Measurements from ENCODE around the gene GBX1.

DNA sequence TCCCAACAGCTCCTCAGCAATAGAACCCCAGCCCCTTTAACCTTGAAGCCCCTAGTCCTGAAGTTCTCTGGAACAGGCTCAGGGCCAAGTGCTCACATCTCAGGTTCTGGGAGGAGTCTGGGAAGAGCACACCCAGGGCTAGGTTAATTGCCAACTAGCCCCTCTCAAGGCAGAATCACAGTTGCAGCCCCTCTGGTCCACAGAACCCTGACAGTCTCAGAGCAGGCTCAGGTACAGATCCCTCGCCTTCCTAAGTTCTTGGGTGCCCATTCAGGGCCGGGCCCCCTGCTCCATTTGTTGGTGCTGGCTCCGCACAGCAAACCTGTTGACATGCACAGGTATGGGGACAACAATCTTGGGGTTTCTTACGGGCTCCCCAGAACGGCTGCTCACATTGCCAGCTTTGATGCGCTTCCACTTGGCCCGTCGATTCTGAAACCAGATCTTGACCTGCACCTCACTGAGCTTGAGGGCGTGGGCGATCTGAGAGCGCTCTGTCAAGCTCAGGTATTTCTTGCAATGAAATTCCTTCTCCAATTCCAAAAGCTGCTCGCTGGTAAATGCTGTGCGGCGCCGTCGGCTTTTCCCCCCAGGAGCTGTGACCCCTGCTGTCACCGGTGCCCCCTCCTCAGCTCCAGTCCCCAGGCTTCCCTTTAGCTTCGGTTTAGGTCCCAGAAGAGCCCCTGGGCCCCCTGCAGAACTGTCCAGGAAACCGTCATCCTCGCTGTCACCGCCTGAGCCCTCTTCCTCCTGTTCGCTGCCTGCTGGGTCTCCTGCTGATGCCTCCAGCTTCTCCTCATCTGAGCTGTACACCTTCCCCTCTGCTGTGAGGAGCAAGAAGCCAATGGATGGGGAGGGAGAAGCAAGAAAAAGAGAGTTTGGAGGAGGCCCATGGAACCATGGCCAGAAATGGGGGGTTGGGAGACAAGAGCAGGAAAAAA lies 18.9 kb downstream of the GBX1 start:
- TF ChIP-seq POLR2A (IDR thresholded peaks at IDR 0.05; ENCODE audit: low read depth, low read length) = no peak
- TF ChIP-seq TAF1 (IDR thresholded peaks at IDR 0.05; ENCODE audit: low read depth, low read length) = no peak
- no peak for TF ChIP-seq POLR2AphosphoS5 (IDR thresholded peaks at IDR 0.05; ENCODE audit: low read depth, low read length)
- TF ChIP-seq SPI1 (IDR thresholded peaks at IDR 0.05; ENCODE audit: low read depth, low read length) = no peak
- TF ChIP-seq POU2F2 (IDR thresholded peaks at IDR 0.05; ENCODE audit: low read depth, low read length) = no peak

All from GM12891 (cell line).